AG09319 (cell line): ENCODE data around the gene FAM3D.
"Not testable (repeated sequence)": the region's sequence is repeated elsewhere in the genome, so short reads cannot be mapped to it uniquely, and the experiment has no call there.

Experiments
- DNase-seq: peaks from one replicate; pipeline ENCODE4 v3.0.0-alpha.2; 2010; ENCODE audit warnings: low read depth; ENCODE audit errors: extremely low read depth
- TF ChIP-seq, protein P1 (sequence below): IDR thresholded peaks from 2 replicates; pipeline ENCODE4 v1.5.1; 2011; ENCODE audit warnings: low read depth, mild to moderate bottlenecking, inconsistent platforms, low read length, moderate library complexity

The FAM3D gene

DNA sequence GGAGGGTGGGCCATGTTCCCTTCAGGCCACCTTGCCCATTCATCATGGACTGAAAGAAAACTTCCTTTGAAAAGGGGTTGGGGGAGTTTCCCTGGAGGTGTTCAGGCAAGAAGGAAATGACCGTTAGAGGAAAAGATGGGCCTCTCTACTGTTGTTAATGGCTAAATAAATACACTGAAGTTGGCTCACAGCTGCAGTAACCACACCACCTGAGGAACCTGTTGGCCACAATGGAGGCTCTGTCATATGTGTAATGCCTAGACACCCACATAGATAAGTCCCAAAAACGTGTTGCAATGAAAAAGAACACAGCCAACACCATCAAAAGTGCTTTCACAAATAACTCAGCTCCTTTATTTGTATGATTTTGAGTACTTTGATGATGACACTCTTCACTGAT is 38.2 kb upstream of the FAM3D start:
- no peak for DNase-seq
- TF ChIP-seq, protein P1, sequence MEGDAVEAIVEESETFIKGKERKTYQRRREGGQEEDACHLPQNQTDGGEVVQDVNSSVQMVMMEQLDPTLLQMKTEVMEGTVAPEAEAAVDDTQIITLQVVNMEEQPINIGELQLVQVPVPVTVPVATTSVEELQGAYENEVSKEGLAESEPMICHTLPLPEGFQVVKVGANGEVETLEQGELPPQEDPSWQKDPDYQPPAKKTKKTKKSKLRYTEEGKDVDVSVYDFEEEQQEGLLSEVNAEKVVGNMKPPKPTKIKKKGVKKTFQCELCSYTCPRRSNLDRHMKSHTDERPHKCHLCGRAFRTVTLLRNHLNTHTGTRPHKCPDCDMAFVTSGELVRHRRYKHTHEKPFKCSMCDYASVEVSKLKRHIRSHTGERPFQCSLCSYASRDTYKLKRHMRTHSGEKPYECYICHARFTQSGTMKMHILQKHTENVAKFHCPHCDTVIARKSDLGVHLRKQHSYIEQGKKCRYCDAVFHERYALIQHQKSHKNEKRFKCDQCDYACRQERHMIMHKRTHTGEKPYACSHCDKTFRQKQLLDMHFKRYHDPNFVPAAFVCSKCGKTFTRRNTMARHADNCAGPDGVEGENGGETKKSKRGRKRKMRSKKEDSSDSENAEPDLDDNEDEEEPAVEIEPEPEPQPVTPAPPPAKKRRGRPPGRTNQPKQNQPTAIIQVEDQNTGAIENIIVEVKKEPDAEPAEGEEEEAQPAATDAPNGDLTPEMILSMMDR = no peak

DNA sequence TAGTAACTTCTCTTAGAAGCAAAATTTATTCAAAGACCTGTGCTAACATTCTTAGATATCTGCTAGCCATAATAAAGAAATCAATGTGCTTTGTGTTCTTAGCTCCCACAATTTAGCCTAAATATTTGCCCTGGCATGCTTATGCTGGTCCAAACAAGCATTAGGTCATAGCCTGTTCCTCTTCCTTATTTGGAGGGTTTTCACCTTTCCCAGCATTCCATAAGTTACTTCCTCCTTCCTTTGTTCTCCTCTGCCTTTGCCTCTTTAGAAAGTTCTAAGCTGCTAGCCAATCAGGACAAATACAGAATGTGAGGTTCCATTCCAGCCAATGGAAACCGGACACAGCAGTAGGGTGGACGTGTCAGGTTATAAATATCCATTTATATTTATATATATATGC is 37.7 kb upstream of the FAM3D start:
- not testable (repeated sequence) for DNase-seq

DNA sequence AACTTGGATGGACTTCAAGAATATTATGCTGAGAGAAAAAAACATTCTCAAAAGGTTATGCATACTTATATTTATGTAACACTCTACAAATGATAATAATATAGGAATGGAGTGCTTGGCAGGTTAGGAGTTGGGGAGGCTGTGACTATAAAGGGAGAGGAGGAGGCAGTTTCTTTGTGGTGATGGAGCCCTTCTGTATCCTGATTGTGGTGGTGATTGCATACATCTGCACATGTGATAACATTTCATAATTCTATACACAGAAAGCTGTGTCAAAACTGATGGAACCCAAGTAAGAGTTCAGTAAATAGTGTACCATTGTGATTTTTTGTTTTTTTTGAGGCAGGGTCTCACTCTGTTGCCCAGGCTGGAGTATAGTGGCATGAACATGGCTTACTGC is 31.7 kb upstream of the FAM3D start:
- TF ChIP-seq, protein P1 = no peak
- no peak for DNase-seq

DNA sequence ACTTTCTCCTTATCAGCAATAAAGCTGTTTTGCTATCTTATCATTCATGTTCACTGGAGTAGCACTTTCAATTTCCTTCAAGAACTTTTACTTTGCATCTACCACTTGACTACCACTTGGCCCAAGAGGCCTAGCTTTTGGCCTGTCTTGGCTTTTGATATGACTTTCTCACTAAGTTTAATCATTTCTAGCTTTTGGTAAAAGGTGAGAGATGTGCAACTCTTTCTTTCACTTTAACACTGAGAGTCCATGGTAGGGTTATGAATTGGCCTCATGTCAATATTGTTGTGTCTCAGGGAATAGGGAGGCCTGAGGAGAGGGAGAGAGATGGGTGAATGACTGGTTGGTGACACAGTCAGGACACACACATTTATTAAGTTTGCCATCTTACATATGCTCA is 31.0 kb upstream of the FAM3D start:
- no peak for DNase-seq
- TF ChIP-seq, protein P1 = no peak

DNA sequence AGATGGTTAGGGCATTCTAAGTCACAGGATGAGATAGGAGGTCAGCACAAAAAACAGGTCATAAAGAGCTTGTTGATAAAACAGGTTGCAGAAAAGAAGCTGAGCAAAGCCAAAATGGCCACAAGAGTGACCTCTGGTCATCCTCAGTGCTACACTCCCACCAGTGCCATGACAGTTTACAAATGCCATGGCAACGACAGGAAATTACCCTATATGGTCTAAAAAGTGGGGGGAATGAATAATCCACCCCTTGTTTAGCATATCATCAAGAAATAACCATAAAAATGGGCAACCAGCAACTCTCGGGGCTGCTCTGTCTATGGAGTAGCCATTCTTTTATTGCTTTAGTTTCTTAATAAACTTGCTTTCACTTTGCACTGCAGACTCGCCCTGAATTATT is 30.2 kb upstream of the FAM3D start:
- DNase-seq = not testable (repeated sequence)

DNA sequence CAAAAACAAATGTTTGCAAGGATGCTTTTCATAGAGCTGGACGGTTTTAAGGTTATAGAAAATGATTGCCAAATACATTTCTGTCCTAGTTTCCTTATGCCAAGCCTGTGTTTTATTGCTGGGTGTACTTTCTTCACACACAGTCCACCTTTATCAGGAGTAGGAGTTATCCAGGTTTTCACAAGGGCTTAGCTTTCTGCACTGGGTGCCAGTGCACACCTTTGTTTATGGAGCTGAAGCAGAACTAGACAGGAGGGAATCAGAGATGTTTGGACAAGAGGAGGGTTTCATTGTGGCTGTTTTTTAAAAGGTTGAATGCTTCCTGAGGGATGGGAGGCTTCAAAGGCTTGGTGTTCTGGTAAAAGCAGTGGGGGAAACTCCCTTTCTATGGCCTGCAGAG is 29.5 kb upstream of the FAM3D start:
- DNase-seq = no peak
- TF ChIP-seq, protein P1 = no peak

DNA sequence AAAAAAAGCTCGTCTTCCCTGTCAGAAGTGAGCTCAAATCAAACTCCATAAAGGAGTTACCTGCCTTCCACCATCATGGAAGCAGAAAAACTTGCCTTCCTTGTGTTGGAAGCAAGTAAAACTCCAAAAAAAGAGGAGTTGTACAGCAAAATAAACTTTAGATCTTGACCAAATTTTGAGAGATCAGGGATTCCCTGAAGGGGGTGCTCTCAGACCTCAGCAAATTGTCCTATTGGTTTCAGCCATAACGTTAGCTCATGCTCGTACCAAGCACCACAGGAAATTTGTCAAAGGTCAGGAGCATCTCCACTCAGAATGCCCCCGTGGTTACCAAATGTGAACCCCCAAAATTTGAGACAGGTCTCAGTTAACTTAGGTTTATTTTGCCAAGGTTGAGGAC is 28.7 kb upstream of the FAM3D start:
- DNase-seq = not testable (repeated sequence)

DNA sequence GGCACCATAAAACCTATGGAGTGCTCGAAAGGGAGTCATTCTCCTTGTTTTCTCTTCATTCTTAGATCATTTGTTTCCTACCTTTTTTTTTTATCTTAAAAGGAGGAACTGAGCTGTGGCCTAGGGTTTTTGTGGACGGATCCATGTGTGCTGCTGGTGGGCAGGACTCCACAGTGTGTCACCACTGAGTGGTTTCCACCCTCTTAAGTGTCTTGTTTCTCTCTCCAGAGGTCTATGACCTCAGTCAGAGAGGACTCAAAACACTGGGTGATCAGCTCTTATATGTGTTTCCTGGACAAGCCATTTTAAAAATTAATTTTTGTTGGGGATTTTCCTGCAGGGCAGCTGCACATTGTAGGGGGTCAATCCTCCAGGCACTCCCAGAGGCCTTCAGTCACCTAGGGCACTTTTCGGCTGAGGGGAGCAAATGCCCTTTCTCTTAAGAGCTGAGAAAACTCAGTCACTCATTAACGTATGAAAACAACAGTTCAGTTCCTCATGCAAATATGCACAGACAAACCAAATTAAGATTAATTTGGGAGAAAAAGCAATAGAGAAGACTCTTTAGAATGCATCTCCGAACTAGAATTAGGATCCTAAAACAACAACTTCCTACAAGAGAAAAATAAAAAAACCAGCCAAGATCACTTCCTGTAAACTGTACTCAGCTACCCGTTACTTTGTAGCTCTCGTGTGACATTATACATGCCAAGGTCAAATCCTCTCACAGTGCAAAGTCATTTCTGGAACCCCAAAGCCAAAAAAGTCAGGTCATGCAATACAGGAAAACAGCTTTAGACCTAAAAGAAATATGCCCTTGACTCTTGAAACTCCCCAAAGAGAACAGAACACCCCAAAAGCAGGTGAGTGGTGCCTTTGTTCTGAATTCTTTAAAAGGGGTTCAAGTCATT is 27.6 kb upstream of the FAM3D start:
- DNase-seq = no peak
- TF ChIP-seq, protein P1 = no peak

DNA sequence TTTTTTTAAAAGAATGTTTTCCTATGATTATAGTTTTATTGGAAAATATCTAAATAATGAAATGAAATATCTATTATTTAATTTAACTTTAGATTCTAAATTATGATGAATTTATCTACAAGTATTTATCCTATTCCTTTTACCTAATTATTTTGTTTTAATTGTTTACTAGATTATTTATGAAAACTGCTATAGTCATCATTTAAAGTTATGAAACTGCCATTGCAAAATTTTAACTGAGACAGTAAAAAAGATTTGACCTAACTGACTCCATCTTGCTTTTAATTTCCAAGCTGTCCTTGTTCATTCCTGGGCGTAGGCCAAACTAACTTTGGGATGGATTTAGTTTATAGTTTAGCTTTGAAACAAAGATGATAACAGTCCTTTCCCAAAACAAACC is 25.9 kb upstream of the FAM3D start:
- no peak for DNase-seq
- TF ChIP-seq, protein P1 = no peak
